GM19438 (cell line): ENCODE data around the gene IFNL4.
"Not testable (repeated sequence)": the region's sequence is repeated elsewhere in the genome, so short reads cannot be mapped to it uniquely, and the experiment has no call there.

Experiments
- ATAC-seq: cut with Tn5 transposase; IDR thresholded peaks from one replicate; pipeline ENCODE4 v1.9.1; 2021; ENCODE audit warnings: low read depth; ENCODE audit not compliant: unreplicated experiment

The IFNL4 gene

DNA sequence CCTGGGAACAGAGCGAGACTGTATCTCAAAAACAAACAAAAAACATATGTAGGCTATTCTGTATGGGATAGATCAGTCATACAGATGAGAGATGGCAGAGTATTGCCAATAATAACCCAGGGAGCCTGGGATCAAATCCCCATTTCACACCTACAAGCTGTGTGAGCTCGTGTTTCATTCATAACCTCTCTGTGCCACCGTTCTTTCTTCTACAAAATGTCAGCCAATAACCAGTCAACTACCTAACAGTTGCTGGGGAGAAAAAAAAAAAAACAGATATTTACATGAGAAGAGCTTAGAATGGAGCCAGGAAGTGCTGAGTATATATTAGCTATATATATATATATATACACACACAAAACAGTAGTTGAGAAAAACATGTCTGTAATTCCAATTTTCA lies 13.0 kb upstream of the IFNL4 start:
- no peak for ATAC-seq

DNA sequence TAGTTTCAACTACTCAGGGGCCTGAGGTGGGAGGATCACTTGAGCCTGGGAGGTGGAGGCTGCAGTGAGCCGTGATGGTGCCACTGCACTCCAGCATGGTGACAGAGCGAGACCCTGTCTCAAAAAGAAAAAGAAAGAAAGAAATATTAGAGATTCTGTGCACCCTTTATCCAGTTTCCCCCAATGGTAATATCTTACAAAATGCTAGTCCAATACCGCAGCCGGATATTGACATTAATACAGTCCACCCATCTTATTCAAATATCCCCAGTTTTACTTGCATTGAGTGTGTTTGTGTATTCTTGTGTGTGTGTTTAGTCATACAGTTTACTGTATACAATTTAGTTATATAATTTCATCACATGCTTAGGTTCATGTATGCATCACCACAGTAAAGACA lies 8.6 kb upstream of the IFNL4 start:
- ATAC-seq = no peak

DNA sequence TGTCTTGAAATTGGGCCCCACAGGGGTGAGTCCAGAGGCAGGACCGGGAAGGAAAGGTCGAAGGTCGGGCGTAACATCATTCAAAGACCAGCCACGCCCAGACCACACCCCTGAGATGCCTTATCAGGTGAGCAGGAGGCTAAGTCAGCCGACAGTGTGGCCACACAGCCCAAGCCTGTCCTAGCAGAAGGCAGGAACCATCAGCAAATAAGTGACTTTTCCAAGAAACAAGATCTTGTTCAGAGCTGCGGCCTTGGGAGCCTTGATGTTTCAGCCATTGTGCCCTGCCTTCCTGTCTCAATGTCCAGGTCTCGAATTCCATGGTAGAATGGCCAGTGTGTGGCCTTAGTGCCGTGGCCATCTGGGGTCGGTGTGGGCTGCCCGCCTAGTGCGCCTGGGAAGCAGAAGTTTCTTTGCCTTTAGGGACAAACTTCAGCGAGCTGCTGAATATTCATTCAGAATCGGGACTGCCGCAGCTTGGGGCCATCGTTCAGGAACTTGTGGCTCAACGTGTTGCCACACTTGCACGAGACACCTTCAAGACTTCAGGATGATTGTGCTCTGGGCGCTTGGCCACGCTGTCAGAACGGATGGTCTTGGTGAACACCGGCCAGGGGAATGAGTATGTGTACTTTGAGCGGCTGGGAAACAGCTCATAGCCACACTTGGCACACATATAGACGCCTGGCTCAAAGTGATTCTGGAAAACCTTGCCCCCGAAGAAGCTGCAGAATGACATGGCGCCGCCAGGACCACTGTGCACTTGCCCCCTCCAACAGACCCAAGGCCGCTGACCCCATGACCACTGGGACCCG lies 6.1 kb upstream of the IFNL4 start:
- no peak for ATAC-seq

DNA sequence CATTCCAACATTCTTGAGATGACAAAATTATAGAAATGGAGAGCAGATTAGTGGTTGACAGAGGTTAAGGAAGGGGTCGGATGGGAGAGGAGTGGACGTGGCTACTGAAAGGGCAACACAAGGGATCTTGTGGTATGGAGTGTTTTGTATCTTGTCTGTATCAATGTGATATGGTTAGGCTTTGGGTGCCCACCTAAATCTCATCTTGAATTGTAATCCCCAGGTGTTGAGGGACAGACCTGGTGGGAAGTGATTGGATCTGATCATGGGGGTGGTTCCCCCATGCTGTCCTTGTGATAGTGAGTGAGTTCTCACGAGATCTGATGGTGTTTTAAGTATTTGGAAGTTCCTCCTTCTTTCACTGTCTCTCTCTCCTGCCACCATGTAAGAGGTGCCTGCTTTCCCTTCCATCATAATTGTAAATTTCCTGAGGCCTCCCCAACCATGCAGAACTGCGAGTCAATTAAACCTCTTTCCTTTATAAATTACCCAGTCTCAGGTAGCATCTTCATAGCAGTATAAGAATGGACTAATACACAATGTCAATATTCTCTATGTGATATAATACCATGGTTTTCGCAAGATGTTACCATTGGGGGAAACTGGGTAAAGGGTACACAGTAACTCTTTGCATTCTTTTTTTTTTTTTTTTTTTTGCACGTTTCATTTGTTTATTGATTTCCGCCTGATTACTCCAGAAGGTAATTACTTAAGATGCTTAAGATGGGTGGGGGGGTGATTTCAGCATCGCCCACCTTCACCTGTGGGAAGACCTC lies 4.9 kb upstream of the IFNL4 start:
- ATAC-seq = no peak

DNA sequence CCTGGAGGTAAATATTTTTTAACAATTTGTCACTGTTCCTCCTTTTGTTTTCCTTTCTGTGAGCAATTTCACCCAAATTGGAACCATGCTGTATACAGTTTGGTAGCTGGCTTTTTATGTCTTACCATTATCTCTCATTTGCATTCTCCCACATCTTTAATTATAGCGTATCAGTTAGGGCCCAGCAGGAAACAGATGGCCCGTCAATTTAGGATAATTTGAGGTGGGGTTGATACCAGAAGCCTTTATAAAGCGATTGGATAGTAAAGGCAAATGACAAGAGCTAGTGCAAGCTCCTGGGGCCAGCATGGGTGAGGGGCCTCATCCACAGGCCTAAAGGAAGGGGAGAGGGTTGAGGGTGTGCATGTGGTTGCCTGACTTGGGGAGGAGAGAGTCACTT lies 3.8 kb upstream of the IFNL4 start:
- no peak for ATAC-seq

DNA sequence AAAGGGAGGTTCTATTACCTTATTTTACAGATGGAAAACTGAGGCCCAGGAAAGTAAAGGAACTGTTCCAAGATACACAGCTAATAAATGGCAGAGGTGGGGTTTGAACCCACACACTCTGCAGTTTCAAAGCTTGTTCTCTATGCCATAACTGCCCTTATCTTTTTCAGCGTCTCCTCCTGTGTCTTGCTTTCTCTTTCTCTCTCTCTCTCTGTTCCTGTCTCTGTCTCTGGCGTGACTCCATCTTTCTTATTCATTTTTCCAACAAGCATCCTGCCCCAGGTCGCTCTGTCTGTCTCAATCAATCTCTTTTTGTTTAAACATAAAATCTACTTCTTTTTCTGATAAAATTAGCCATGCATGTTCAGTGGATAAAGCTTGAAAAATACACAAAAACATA lies 3.2 kb upstream of the IFNL4 start:
- no peak for ATAC-seq

DNA sequence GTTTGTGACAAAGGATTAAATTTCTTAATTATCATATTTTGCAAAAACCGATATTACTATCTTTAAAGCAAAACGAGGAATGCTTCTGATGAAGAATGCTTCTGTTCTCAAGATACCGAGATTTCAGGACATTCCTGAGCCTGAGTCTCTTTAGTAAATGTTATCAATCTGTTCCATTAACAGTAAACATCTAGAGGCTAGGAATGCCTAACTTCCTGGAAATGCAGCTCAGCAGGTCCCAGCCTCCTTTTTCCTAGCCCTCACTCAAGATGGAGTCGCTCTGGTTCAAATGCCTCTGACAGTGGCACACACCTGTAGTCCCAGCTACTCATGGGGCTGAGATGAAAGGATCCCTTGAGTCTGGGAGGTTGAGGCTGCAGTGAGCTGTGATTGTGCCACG lies 2.4 kb upstream of the IFNL4 start:
- ATAC-seq = no peak

DNA sequence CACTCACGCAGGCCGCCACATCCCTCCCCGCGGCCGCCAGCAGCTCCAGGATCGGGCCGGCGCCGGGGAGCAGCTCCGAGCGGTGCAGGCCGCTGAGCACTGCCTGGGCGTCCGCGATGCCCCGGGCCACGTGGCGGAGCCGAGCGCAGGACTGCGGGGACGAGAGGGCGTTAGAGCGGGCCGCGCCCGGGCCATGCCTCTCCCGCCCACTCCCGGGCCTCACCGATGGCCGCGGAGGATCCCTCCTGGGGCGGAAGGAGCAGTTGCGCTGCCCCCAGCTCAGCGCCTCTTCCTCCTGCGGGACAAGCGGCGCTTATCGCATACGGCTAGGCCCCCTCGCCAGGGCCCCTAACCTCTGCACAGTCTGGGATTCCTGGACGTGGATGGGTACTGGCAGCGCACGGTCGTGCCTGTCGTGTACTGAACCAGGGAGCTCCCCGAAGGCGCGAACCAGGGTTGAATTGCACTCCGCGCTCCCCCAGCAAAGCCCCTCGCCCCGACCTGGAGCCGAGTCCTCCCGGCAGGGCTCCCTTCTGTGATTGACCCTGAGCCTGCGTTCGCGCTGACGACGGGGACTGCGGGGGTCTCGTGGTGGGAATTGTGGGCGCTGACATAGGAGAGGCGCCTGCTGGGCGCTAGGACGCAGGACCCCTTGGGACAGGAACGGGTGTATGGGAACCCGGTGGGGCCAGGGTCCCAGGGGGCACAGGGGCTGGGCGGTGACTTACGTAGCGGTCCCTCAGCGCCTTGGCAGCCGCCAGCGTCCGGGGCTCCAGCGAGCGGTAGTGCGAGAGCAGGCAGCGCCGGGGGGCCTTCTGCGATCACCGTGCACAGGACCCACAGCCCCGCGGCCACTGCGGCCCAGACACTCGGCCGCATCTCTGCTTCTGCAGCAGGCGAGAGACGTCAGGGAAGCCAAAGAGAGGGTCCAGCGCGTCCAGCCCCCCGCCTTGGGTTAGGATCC lies 673 bp downstream of the IFNL4 start:
- ATAC-seq = no peak

DNA sequence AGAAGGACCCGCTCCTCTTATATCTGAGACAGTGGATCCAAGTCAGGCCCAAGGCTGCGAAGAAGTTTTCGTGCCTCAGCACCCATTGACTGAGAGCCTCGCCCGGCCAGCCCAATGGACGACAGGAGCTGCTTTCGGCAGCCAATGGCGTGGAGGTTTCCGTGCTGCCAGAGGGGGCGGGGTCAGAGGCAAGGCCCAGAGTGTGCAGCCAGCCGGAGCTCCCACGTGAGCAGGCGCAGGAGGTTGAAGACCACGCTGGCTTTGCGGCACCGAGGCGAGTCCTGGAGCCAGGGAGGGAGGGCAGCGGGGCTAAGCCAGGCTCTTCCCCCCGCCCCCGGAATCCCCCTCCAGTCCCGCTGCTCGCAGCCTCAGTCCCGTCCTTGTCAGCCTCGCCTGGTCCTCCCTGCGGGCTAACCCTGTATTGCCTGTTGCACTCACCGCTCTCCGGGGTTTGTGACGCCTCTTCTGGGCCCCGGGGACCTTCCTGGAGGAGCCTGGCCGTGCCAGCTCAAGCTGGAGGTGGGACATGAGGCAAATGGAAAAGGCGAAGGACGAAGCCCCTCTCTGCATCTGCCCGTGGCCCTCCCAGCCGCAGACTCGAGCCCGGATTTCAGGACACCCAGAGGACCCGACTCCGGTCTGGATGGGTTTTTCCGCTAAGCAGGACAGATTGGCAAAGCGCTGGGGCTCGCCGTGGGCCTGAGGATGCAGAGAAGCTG lies 1.5 kb downstream of the IFNL4 start:
- no peak for ATAC-seq

DNA sequence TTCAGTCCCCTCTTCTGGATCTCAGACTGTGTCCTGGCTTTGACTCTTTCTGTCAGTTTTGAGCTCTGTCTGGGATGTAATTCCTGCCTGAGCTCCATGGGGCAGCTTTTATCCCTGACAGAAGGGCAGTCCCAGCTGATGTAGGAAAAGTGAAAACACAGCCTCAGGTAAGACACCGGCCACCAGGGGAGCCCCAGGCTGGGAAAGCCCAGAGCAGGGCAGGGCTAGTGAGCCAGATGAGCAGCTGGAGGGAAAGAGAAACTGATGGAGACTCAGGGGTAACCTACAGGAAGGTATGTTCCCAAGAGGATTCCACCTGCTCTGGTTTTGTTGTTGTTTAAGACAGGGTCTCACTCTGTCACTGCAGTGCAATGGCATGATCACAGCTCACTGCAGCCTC lies 3.5 kb downstream of the IFNL4 start:
- ATAC-seq = not testable (repeated sequence)

DNA sequence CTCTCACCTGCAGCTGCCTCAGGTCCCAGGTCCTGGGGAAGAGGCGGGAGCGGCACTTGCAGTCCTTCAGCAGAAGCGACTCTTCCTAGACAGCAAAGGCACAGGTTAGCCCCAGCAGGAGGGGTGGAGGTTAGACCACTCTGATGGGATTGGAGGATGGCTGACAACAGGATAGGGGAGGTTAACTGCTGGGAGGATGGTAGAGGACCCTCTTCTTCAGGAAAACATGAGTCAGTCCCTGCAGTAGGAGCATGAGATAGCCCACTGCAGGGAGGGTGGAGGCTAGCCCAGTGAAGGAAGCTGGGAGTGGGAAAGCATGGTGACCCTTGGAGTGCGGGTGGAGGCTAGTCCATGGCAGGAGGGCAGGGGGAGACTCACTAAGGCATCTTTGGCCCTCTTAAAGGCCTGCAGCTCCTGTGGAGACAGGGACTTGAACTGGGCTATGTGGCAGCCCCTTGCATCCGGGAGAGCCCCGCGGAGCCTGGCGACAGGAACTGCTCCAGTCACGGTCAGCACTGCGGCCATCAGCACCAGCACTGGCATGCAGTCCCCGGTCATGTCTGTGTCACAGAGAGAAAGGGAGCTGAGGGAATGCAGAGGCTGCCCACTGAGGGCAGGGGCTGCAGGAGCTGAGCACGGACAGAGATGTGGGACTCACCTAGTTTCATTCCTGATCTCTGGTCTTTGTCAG lies 4.1 kb downstream of the IFNL4 start, which contains the start of gene IFNL3:
Gene IFNL3 (minus strand): TSS at position 597 of the 691 bp plus-strand sequence. CDS start 39 bp downstream, at position 558.
- ATAC-seq = not testable (repeated sequence)

DNA sequence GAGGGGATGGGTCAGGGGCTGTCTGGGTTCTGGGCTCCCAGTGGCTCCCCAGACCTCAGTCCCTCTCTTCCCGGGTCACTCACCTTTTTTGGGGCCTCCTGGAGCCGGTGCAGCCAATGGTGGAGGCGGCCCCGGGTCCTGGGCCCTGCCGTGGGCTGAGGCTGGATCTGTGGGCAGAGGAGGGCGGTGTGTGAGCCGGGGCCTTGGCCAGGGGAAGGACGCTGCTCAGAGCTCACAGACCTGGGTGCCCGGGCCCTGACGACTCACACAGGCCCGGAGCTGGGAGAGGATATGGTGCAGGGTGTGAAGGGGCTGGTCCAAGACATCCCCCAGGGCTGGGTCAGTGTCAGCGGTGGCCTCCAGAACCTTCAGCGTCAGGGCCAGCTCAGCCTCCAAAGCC lies 4.9 kb downstream of the IFNL4 start:
- not testable (repeated sequence) for ATAC-seq

DNA sequence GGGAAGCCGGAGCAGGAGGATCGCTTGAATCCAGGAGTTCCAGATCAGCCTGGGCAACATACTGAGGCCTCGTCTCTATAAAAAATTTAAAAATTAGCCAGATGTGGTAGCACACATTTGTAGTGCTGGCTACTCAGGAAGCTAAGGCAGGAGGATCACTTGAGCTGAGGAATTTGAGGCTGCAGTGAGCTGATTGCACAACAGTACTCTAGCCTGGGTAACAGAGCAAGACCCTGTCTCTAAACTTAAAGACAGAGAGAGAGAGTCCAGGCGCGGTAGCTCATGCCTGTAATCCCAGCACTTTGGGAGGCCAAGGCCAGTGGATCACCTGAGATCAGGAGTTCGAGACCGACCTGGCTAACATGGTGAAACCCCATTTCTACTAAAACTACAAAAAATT lies 8.2 kb downstream of the IFNL4 start:
- no peak for ATAC-seq

DNA sequence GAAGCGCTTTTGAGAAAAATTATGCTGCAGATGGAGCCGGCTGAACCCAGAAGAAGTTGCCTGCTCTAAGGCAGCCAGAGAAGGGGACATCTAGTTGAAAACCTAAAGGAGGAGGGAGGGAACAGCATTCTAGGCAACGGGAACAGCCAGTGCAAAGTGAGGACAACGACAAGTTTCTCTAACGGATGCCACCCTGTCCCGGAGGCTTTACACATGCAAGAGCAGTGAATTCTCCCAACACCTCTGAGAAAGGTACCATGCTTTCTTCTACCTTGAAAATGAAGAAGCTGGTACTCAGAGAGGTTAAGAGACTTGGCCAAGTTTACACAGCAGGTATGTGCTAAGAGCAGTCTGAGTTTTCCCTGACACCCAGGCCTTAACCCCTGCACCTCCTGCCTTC lies 9.7 kb downstream of the IFNL4 start:
- ATAC-seq = no peak

DNA sequence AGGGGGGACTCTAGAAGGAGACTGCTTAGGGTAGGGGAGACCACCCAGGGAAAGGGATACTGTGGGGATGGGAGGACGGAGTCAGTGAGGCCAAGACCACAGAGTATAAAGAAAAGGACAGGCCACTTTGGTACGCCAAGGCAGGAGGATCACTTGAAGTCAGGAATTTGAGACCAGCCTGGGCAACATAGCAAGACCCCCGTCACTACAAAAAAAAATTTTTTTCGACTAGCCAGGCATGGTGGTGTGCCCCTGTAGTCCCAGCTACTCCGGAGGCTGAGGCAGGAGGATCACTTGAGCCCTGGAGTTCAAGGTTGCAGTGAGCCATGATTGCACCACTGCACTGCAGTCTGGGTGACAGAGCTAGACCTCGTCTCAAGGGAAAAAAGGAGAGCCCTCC lies 10.4 kb downstream of the IFNL4 start:
- ATAC-seq = no peak

DNA sequence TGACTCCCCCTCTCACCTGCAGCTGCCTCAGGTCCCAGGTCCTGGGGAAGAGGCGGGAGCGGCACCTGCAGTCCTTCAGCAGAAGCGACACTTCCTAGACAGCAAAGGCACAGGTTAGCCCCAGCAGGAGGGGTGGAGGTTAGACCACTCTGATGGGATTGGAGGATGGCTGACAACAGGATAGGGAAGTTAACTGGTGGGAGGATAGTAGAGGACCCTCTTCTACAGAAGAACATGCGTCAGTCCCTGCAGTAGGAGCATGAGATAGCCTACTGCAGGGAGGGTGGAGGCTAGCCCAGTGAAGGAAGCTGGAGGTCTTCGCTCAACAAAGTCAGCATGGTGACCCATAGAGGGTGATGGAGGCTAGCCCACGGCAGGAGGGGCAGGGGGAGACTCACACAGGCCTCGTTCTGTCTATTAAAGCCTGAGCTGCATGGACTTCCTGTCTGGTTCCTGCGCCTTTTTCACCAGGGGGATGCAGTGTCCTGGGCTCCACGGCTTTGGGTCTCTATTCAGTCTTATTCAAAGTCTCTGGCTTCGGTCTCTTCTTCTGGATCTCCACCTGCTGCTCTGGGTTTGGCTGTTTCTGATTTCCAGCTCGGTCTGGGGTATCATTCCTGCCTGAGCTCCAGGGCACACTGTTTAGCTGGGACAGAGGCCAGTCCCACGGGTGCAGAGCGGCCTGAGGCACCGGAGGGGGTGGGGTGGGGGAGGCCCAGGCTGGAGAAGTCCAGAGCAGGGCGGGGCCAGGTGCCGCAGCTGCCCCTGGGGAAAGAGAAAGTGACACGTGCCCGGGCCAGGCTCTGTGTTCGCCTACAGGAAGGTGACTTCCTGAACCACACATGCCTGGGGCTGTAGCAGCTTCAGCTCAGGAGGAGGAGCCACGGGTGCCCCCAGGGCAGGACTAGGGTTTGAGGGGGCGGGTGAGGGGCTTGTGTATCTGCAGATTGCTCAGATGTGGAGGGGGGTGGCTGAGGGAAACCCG lies 11.2 kb downstream of the IFNL4 start:
- ATAC-seq = no peak

DNA sequence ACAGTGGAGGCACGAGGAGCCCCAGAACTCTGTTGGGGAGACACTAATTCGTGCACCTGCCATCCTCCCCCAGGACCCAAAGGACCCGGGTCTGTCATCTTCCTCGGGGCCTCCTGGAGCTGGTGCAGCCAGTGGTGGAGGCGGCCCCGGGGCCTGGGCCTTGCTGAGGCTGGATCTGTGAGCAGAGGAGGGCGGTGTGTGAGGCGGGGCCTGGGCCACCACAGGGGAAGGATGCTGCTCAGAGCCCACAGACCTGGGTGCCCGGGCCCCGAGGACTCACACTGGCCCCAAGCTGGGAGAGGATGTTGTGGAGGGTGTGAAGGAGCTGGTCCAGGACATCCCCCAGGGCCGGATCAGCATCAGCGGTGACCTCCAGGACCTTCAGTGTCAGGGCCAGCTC lies 12.1 kb downstream of the IFNL4 start:
- no peak for ATAC-seq

DNA sequence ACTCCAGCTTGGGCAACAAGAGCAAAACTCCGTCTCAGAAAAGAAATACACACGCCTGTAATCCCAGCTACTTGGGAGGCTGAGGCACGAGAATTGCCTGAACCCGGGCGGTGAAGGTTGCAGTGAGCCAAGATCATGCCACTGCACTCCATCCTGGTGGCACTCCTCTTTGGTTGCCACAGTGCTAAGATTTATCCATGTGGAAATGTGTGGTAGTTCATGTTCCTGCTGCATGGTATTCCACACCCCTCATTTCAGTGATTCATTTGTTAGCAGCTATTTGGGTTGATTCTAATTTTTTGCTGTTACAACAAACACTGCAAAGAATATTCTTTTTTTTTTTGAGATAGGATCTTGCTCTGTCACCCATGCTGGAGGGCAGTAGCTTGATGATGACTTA lies 15.9 kb downstream of the IFNL4 start:
- ATAC-seq = no peak
